H1 (cell line): ENCODE data around the gene HYAL4. TPM values are rescaled to one million over a fixed set of nuclear protein-coding genes. Genes with fewer than 3 reads are reported as not detected.

Experiments
- CTCF ChIA-PET: fragments of 300-600 bp; sonication (Branson Sonifier 250); formaldehyde crosslinking; loops from one replicate; lab custom pipeline; 2021; ENCODE audit not compliant: partially characterized antibody; lab: Charles Lee
- POLR2A ChIA-PET: fragments of 300-600 bp; sonication (Branson Sonifier 250); formaldehyde crosslinking; loops from one replicate; lab custom pipeline; 2021; ENCODE audit warnings: inconsistent platforms; ENCODE audit not compliant: partially characterized antibody; lab: Charles Lee
- DNase-seq, 2 experiments: peaks; one replicate each; pipeline versions ENCODE4 v3.0.0 to v3.0.0-alpha.2; 2010 to 2022; ENCODE audit warnings: low spot score in 2 of 2, low read depth in 1 of 2, mixed read lengths in 1 of 2
- FAIRE-seq: peaks from 2 replicates; lab custom pipeline; 2011; peaks lifted over from hg19 to GRCh38; lab: Jason Lieb, UNC
- H2AFZ ChIP-seq: 2 replicates; pipeline ENCODE4 v1.8.1; 2012; ENCODE audit warnings: low read length, inconsistent platforms
- H2AK5ac ChIP-seq: 2 replicates; pipeline ENCODE4 v1.6.1; 2013; ENCODE audit warnings: low read depth, low read length
- H2BK120ac ChIP-seq: replicated peaks from 2 replicates; pipeline ENCODE3; 2013; ENCODE audit warnings: low read depth, low read length, inconsistent platforms
- H2BK12ac ChIP-seq: 2 replicates; pipeline ENCODE4 v1.6.1; 2013; ENCODE audit warnings: low read depth, low read length
- H2BK15ac ChIP-seq: 2 replicates; pipeline ENCODE4 v1.6.1; 2013; ENCODE audit warnings: low read length
- H2BK20ac ChIP-seq: 2 replicates; pipeline ENCODE4 v1.6.1; 2013; ENCODE audit warnings: low read length
- H2BK5ac ChIP-seq: 2 replicates; pipeline ENCODE4 v1.6.1; 2013; ENCODE audit warnings: low read depth, low read length
- H3K14ac ChIP-seq: 2 replicates; pipeline ENCODE4 v1.6.1; 2013; ENCODE audit warnings: inconsistent platforms; ENCODE audit not compliant: insufficient read length
- H3K18ac ChIP-seq: 2 replicates; pipeline ENCODE4 v1.6.1; 2013; ENCODE audit warnings: low read length; ENCODE audit errors: extremely low read depth
- H3K23ac ChIP-seq: 2 replicates; pipeline ENCODE4 v1.6.1; 2013; ENCODE audit warnings: inconsistent platforms; ENCODE audit not compliant: insufficient read length
- H3K23me2 ChIP-seq: 2 replicates; pipeline ENCODE4 v1.6.1; 2013; ENCODE audit warnings: low read depth, low read length
- H3K27ac ChIP-seq: 2 replicates; pipeline ENCODE4 v1.6.1; 2011; ENCODE audit warnings: low read depth, low read length, inconsistent platforms
- H3K27me3 ChIP-seq, 4 experiments: replicated peaks in 1 of 4; 1 replicate in 1 of 4; 2 replicates in 3 of 4; pipeline versions ENCODE4 v1.6.1 to v1.8.1; 2011 to 2013; ENCODE audit warnings: low read length in 3 of 4, mild to moderate bottlenecking in 3 of 4, inconsistent platforms in 2 of 4, mixed read lengths in 2 of 4, moderate library complexity in 1 of 4; ENCODE audit not compliant: control insufficient read depth in 3 of 4, insufficient read depth in 3 of 4; ENCODE audit errors: extremely low read depth in 1 of 4
- H3K36me3 ChIP-seq, 4 experiments: 2 replicates each; pipeline versions ENCODE4 v1.6.1 to v1.8.1; 2011 to 2013; ENCODE audit warnings: mild to moderate bottlenecking in 4 of 4, low read length in 3 of 4, moderate library complexity in 2 of 4, control low read depth in 1 of 4, inconsistent platforms in 1 of 4; ENCODE audit not compliant: insufficient read depth in 4 of 4, control insufficient read depth in 2 of 4
- H3K4ac ChIP-seq: replicated peaks from 2 replicates; pipeline ENCODE3; 2013; ENCODE audit warnings: low read length, low read depth, mixed read lengths, inconsistent platforms; ENCODE audit not compliant: insufficient read length
- H3K4me1 ChIP-seq, 4 experiments: replicated peaks in 1 of 4; 1 replicate in 1 of 4; 2 replicates in 3 of 4; pipeline versions ENCODE4 v1.6.1 to v1.8.1; 2011 to 2013; ENCODE audit warnings: low read length in 3 of 4, inconsistent platforms in 2 of 4, mixed read lengths in 1 of 4; ENCODE audit not compliant: insufficient read depth in 4 of 4, control insufficient read depth in 3 of 4
- H3K4me2 ChIP-seq, 2 experiments: 2 replicates each; pipeline versions ENCODE4 v1.6.1 to v1.8.1; 2011 to 2013; ENCODE audit warnings: low read depth in 2 of 2, low read length in 2 of 2, control low read depth in 1 of 2, inconsistent platforms in 1 of 2, mild to moderate bottlenecking in 1 of 2; ENCODE audit not compliant: insufficient read depth in 1 of 2
- H3K4me3 ChIP-seq, 4 experiments: fragments of 200-600, 300-600 bp in 1 of 4; sonication (generic), shearing (Covaris generic), sonication (Bioruptor Twin) in 1 of 4; 2 replicates each; pipeline versions ENCODE4 v1.5.1 to v1.8.1; 2011 to 2016; ENCODE audit warnings: low read length in 4 of 4, low read depth in 3 of 4, control low read depth in 2 of 4, inconsistent platforms in 2 of 4, mild to moderate bottlenecking in 2 of 4, mixed read lengths in 1 of 4, moderate library complexity in 1 of 4; ENCODE audit not compliant: insufficient read depth in 2 of 4; ENCODE audit errors: extremely low read depth in 1 of 4
- H3K56ac ChIP-seq: replicated peaks from 2 replicates; pipeline ENCODE3; 2013; ENCODE audit warnings: low read depth, mild to moderate bottlenecking, mixed read lengths, low read length, inconsistent platforms; ENCODE audit not compliant: insufficient read length
- H3K79me1 ChIP-seq: 2 replicates; pipeline ENCODE4 v1.6.1; 2013; ENCODE audit warnings: low read depth, low read length, control low read depth
- H3K79me2 ChIP-seq, 2 experiments: 2 replicates each; pipeline versions ENCODE4 v1.6.1 to v1.8.1; 2012 to 2013; ENCODE audit warnings: low read length in 2 of 2, mild to moderate bottlenecking in 2 of 2, inconsistent platforms in 1 of 2; ENCODE audit not compliant: insufficient read depth in 2 of 2, control insufficient read depth in 1 of 2
- H3K9ac ChIP-seq, 4 experiments: replicated peaks in 1 of 4; 1 replicate in 1 of 4; 2 replicates in 3 of 4; pipeline versions ENCODE4 v1.6.1 to v1.8.1; 2011 to 2013; ENCODE audit warnings: low read depth in 3 of 4, low read length in 3 of 4, control low read depth in 2 of 4, mild to moderate bottlenecking in 2 of 4, moderate library complexity in 2 of 4, inconsistent platforms in 1 of 4; ENCODE audit errors: extremely low read depth in 1 of 4
- H3K9me3 ChIP-seq, 2 experiments: 2 replicates each; pipeline versions ENCODE4 v1.6.1 to v1.8.1; 2012 to 2013; ENCODE audit warnings: mild to moderate bottlenecking in 2 of 2, moderate library complexity in 2 of 2, control low read depth in 1 of 2, inconsistent platforms in 1 of 2, low read depth in 1 of 2, low read length in 1 of 2, mixed read lengths in 1 of 2; ENCODE audit not compliant: insufficient read depth in 2 of 2
- H4K20me1 ChIP-seq, 2 experiments: replicated peaks in 1 of 2; 2 replicates each; pipeline versions ENCODE3 to v1.8.1; 2011 to 2013; ENCODE audit warnings: inconsistent platforms in 2 of 2, low read length in 2 of 2, mild to moderate bottlenecking in 1 of 2; ENCODE audit not compliant: insufficient read depth in 2 of 2, control insufficient read depth in 1 of 2
- H4K5ac ChIP-seq: 2 replicates; pipeline ENCODE4 v1.6.1; 2013; ENCODE audit warnings: low read length, low read depth, mixed read lengths, inconsistent platforms; ENCODE audit not compliant: insufficient read length
- H4K8ac ChIP-seq: 2 replicates; pipeline ENCODE4 v1.8.0; 2013; ENCODE audit warnings: mild to moderate bottlenecking, moderate library complexity, low read length, inconsistent platforms; ENCODE audit not compliant: insufficient read depth; ENCODE audit errors: extremely low read depth
- H4K91ac ChIP-seq: replicated peaks from 2 replicates; pipeline ENCODE3; 2013; ENCODE audit warnings: low read length, mixed read lengths, inconsistent platforms; ENCODE audit not compliant: insufficient read length
- CTBP2 ChIP-seq: IDR thresholded peaks from 2 replicates; pipeline ENCODE4 v1.7.0; 2011; ENCODE audit warnings: borderline replicate concordance, mild to moderate bottlenecking, moderate library complexity, mixed read lengths, low read length; ENCODE audit not compliant: insufficient read depth, insufficient read length
- HDAC6 ChIP-seq: IDR thresholded peaks from one replicate; pipeline ENCODE4 v1.7.1; 2012; ENCODE audit warnings: low read depth, mild to moderate bottlenecking, inconsistent platforms, low read length, moderate library complexity
- NANOG ChIP-seq: IDR thresholded peaks from 2 replicates; pipeline ENCODE4 v1.6.1; 2011; ENCODE audit warnings: low read length, low read depth, mild to moderate bottlenecking, inconsistent platforms; ENCODE audit not compliant: insufficient read depth, poor library complexity, severe bottlenecking
- POU5F1 ChIP-seq: IDR thresholded peaks from 2 replicates; pipeline ENCODE4 v1.6.1; 2011; ENCODE audit warnings: low read depth, mild to moderate bottlenecking, low read length, moderate library complexity
- ZNF274 ChIP-seq: IDR thresholded peaks from 2 replicates; pipeline ENCODE4 v1.7.0; 2012; ENCODE audit warnings: low read length, borderline replicate concordance; ENCODE audit errors: extremely low read depth
- WGBS, 2 experiments: shearing (Covaris generic) in 1 of 2; methylation state at CpG; one replicate each; pipeline versions ENCODE4 v1.1.6 to v1.1.7; 2013 to 2015; ENCODE audit warnings: low lambda C conversion rate in 2 of 2, mixed read lengths in 2 of 2, inconsistent platforms in 1 of 2, low coverage in 1 of 2, missing lambda C conversion rate in 1 of 2; ENCODE audit not compliant: insufficient replicate concordance in 2 of 2, insufficient coverage in 1 of 2, insufficient read length in 1 of 2; ENCODE audit errors: extremely low coverage in 1 of 2, missing lambda C conversion rate in 1 of 2; 5-methylcytosine and 5-hydroxymethylcytosine counted together
- polyA plus RNA-seq, 7 experiments: library from polyadenylated mRNA; depleted of rRNA in 3 of 7; stranded (reverse) in 5 of 7; unstranded in 2 of 7; fragments of >200 nt in 5 of 7; fragments of 200-250 nt in 2 of 7; gene quantifications; 1 replicate in 5 of 7; 2 replicates in 1 of 7; 4 replicates in 1 of 7; pipeline versions ENCODE4 v1.2.1 to v1.2.3, GENCODE V29; 2011 to 2013; ENCODE audit warnings: missing spikeins in 2 of 7, mixed read lengths in 2 of 7
- total RNA-seq: library from RNA; stranded (reverse); fragmentation: NEBNext Ultra II Directional; extraction: Animal tissue kit (Norgen Biotek cat#: 25700); gene quantifications from 2 replicates; pipeline ENCODE4 v1.2.1, GENCODE V29; 2021
- TF ChIP-seq, protein P1 (sequence below): IDR thresholded peaks from 2 replicates; pipeline ENCODE4 v1.6.1; 2011; ENCODE audit warnings: low read depth, mild to moderate bottlenecking, low read length; ENCODE audit not compliant: insufficient read depth
- TF ChIP-seq, protein P2 (sequence below), 3 experiments: IDR thresholded peaks; 1 replicate in 2 of 3; 2 replicates in 1 of 3; pipeline versions ENCODE4 v1.5.1 to v1.6.1; 2011; ENCODE audit warnings: low read length in 3 of 3, mild to moderate bottlenecking in 3 of 3, inconsistent platforms in 2 of 3, low read depth in 1 of 3, moderate library complexity in 1 of 3; ENCODE audit not compliant: insufficient read depth in 1 of 3; ENCODE audit errors: control extremely low read depth in 1 of 3

Gene HYAL4
- total and polyA plus RNA-seq, 2 of the 8 experiments (the other 6 are each of a cell fraction or from before 2014, with no cell fraction given): not detected

DNA sequence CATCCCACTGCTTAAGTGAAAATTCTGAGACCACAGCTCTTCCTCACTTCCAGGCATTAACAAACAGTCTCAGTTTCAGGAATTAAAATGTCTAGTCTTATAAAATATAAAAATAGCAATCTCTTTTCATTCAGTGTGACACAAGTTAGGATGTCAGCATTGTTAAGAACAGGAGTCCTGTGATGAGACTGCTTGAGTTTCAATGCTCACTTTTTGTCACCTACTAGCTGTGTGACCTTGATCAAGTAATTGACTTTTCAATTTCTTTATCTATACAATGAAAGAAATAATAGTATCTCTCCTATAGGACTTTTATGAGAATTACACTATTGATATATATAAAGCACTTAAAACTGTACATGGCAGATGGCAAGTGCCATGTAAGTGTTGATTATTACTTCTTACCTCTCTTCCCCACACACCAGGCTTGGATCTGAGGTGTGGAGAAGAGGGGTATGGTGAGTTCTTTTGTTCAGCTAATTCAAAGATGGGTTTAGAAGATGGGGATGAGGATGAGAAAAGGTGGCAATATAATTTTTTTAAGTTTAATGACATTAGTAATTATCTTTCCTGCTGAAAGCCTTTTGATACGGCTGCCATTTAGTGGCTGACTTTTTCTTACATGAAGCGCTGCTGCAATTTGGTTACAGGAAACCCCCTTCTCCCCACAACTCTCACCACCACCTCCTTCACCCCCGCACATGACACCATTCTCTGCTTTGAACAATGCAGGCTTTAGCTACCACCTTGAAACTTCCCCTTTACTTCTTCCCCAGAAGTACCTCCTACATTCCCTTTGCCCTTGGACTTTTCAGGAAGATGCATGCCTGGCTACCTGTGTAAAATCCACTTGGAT, 20.8 kb upstream of the HYAL4 start:
- Histone ChIP-seq H3K23ac (no peak overlapping the region), H4K8ac (no peak overlapping the region), H3K79me1 (no peaks in the 10 kb centered on the region), H3K36me3 (no peaks in the 10 kb centered on the region), H2AFZ (peak overlapping the region; percentile 66), H3K27ac (no peak overlapping the region), H3K79me2 (no peaks in the 10 kb centered on the region), H2BK20ac (no peak overlapping the region), H3K14ac (no peak overlapping the region), H2BK120ac (no peak overlapping the region), H2BK12ac (no peak overlapping the region), H3K18ac (no peak overlapping the region), H4K20me1 (no peaks in the 10 kb centered on the region), H3K27me3 (no peaks in the 10 kb centered on the region), H3K23me2 (no peaks in the 10 kb centered on the region), H4K91ac (no peak overlapping the region), H3K4me1 (no peaks in the 10 kb centered on the region), H3K9ac (no peak overlapping the region), H3K4me2 (no peak overlapping the region), H2AK5ac (no peak overlapping the region), H2BK5ac (no peak overlapping the region), H2BK15ac (no peak overlapping the region), H3K56ac (no peak overlapping the region), H3K4me3 (no peak overlapping the region), H3K9me3 (no peaks in the 10 kb centered on the region), H3K4ac (no peak overlapping the region), H4K5ac (no peak overlapping the region)
- ChIA-PET CTCF (interaction anchor here (1.2 to 1.5 kb wide), 2 partner anchors 27 to 48 kb away, joined by 3 to 4 read pairs; no protein-coding TSS in a partner anchor), POLR2A (interaction anchor here (0.6 kb wide), 1 partner anchor 47 kb away, joined by 3 read pairs; no protein-coding TSS in a partner anchor)
- FAIRE-seq (no peak), DNase-seq (no peak)
- 94% methylated on average over 3 of the region's 3 CpGs; no CpG with 5 or more reads in 1 of the 2 experiments for WGBS, 2 experiments
- TF ChIP-seq, protein P1, sequence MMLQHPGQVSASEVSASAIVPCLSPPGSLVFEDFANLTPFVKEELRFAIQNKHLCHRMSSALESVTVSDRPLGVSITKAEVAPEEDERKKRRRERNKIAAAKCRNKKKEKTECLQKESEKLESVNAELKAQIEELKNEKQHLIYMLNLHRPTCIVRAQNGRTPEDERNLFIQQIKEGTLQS: no peak
- no peak for TF ChIP-seq CTBP2
- TF ChIP-seq NANOG: no peak
- TF ChIP-seq, protein P2, sequence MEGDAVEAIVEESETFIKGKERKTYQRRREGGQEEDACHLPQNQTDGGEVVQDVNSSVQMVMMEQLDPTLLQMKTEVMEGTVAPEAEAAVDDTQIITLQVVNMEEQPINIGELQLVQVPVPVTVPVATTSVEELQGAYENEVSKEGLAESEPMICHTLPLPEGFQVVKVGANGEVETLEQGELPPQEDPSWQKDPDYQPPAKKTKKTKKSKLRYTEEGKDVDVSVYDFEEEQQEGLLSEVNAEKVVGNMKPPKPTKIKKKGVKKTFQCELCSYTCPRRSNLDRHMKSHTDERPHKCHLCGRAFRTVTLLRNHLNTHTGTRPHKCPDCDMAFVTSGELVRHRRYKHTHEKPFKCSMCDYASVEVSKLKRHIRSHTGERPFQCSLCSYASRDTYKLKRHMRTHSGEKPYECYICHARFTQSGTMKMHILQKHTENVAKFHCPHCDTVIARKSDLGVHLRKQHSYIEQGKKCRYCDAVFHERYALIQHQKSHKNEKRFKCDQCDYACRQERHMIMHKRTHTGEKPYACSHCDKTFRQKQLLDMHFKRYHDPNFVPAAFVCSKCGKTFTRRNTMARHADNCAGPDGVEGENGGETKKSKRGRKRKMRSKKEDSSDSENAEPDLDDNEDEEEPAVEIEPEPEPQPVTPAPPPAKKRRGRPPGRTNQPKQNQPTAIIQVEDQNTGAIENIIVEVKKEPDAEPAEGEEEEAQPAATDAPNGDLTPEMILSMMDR (IDR thresholded peaks at IDR 0.05; ENCODE audit: control extremely low read depth in 1 of 3, insufficient read depth in 1 of 3, low read depth in 1 of 3, low read length in 3 of 3): no peak
- TF ChIP-seq HDAC6: no peak
- no peak for TF ChIP-seq POU5F1
- TF ChIP-seq ZNF274: no peak
